Heart left ventricle (tissue), 13 donors: ENCODE results near the gene TMEM150B.

Source experiments
- POLR2A ChIP-seq, 2 donors: fragments of 450-650 bp; IDR thresholded peaks; one replicate each; pipeline ENCODE4 v1.6.1; 2017; ENCODE audit warnings: antibody characterized with exemption in 2 of 2, mild to moderate bottlenecking in 2 of 2, moderate library complexity in 2 of 2
- TF ChIP-seq, protein P1 (sequence below), 12 donors: fragments of 200-600 bp; sonication (generic) in 4 of 12; IDR thresholded peaks; one replicate each; pipeline versions ENCODE4 v1.5.0 to v1.8.0; 2018 to 2022; ENCODE audit warnings: antibody characterized with exemption in 12 of 12, mild to moderate bottlenecking in 5 of 12
- donor health status: ischemic (EF 13 %, LVEDD 7.1; RV severe dilation, severe dysfunction).
- donor health status: DM: no; HTN: yes; CAD: no.
- donor health status: DM: no; HTN: no; CAD: no.
- donor health status: ischemic (EF 25% LVEDD 6.9; RV normal size, moderate dysfunction).
- donor health status: ischemic (EF 25% LVEDD 5.7; RV mildly dilated, moderate dysfunction).
- donor health status: ischemic (EF 35%, LVEDD 5.7; RV mildly dilated, moderate dysfunction).
- donor health status: nonischemic (EF 11% LVEDD 7.7; RV severe dilation, severe dysfunction).
- donor health status: DM: yes; HTN: yes; CAD: no.
- donor health status: PGD.
- donor health status: ischemic (EF 29% LVEDD 5.4; RV normal size, mild dysfunction).
- donor health status: nonischemic (EF 23%, LVEDD 6.1; RV moderate dilation, normal function).

DNA sequence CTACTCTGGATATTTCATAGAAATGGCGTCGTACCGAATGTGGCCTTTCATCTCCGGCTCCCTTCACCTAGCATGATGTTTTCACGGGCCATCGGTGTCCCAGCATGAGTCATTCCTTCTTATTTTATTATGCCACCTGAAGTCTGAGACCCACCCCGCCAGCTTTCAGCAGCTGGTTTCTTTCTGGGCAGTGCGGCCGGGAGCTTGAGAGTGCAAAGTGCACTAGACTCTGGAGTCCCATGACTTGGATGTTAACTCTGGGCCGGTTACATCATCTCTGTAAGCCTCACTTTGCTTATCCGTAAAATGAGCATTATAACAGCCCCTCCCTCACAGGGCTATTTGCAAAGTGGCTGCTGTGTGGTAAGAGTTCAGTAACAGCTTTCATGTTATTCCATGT lies 8.7 kb upstream of the TMEM150B start:
- no peak for TF ChIP-seq POLR2A (IDR thresholded peaks at IDR 0.05)
- TF ChIP-seq, protein P1, sequence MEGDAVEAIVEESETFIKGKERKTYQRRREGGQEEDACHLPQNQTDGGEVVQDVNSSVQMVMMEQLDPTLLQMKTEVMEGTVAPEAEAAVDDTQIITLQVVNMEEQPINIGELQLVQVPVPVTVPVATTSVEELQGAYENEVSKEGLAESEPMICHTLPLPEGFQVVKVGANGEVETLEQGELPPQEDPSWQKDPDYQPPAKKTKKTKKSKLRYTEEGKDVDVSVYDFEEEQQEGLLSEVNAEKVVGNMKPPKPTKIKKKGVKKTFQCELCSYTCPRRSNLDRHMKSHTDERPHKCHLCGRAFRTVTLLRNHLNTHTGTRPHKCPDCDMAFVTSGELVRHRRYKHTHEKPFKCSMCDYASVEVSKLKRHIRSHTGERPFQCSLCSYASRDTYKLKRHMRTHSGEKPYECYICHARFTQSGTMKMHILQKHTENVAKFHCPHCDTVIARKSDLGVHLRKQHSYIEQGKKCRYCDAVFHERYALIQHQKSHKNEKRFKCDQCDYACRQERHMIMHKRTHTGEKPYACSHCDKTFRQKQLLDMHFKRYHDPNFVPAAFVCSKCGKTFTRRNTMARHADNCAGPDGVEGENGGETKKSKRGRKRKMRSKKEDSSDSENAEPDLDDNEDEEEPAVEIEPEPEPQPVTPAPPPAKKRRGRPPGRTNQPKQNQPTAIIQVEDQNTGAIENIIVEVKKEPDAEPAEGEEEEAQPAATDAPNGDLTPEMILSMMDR (IDR thresholded peaks at IDR 0.05): no peak
